OCI-LY1 (cell line): Measurements from ENCODE around the gene CRB2.
A peak's percentile ranks its signal among the peaks of the same experiment; 100 is the strongest.
"Not testable (repeated sequence)": the region's sequence is repeated elsewhere in the genome, so short reads cannot be mapped to it uniquely, and the experiment has no call there.

Experiments
- H2AFZ ChIP-seq: fragments of 200-600 bp; sonication (generic), shearing (Covaris generic); 2 replicates; pipeline ENCODE4 v1.6.0; 2014; ENCODE audit warnings: antibody characterized with exemption, mild to moderate bottlenecking, low read length
- H3F3A ChIP-seq: fragments of 200-600 bp; sonication (generic), shearing (Covaris generic); 2 replicates; pipeline ENCODE4 v1.6.0; 2014; ENCODE audit warnings: mild to moderate bottlenecking, antibody characterized with exemption, low read length, moderate library complexity; ENCODE audit not compliant: insufficient read depth
- H3K27ac ChIP-seq: fragments of 200-600 bp; sonication (generic); 2 replicates; pipeline ENCODE4 v1.5.1; 2014; ENCODE audit warnings: low read length, mixed run types, mild to moderate bottlenecking, low read depth; ENCODE audit not compliant: poor library complexity, severe bottlenecking
- H3K27me3 ChIP-seq: fragments of 200-600 bp; sonication (generic); 2 replicates; pipeline ENCODE4 v1.6.0; 2014; ENCODE audit warnings: antibody characterized with exemption, mild to moderate bottlenecking, low read length, moderate library complexity; ENCODE audit not compliant: insufficient read depth
- H3K36me3 ChIP-seq: fragments of 200-600 bp; sonication (generic); 2 replicates; pipeline ENCODE4 v1.6.1; 2014; ENCODE audit warnings: mild to moderate bottlenecking, antibody characterized with exemption, low read length, moderate library complexity, mixed read lengths; ENCODE audit not compliant: insufficient read depth
- H3K4me1 ChIP-seq: fragments of 200-600 bp; sonication (generic); 2 replicates; pipeline ENCODE4 v1.5.1; 2014; ENCODE audit warnings: mild to moderate bottlenecking, low read length, moderate library complexity; ENCODE audit not compliant: insufficient read depth, severe bottlenecking
- H3K4me2 ChIP-seq: fragments of 200-600 bp; sonication (generic), shearing (Covaris generic); 2 replicates; pipeline ENCODE4 v1.6.1; 2014; ENCODE audit warnings: low read length
- H3K4me3 ChIP-seq: fragments of 200-600 bp; sonication (generic); 2 replicates; pipeline ENCODE4 v1.5.1; 2014; ENCODE audit warnings: low read length, low read depth, mild to moderate bottlenecking, mixed read lengths; ENCODE audit not compliant: poor library complexity, severe bottlenecking
- H3K79me2 ChIP-seq: fragments of 200-600 bp; shearing (Covaris generic); 2 replicates; pipeline ENCODE4 v1.6.1; 2016; ENCODE audit warnings: mixed run types, low read length, mixed read lengths; ENCODE audit not compliant: insufficient read depth
- H3K9ac ChIP-seq: fragments of 200-600 bp; sonication (generic), shearing (Covaris generic); 2 replicates; pipeline ENCODE4 v1.6.1; 2014; ENCODE audit warnings: mild to moderate bottlenecking, low read length, mixed read lengths
- H3K9me2 ChIP-seq: fragments of 200-600 bp; sonication (generic), shearing (Covaris generic); 2 replicates; pipeline ENCODE4 v1.6.1; 2014; ENCODE audit warnings: low read depth, mild to moderate bottlenecking, low read length, mixed read lengths
- H3K9me3 ChIP-seq: fragments of 200-600 bp; shearing (Covaris generic); 2 replicates; pipeline ENCODE4 v1.6.1; 2014; ENCODE audit warnings: low read length, mixed read lengths
- H4K20me1 ChIP-seq: fragments of 200-600 bp; sonication (generic), shearing (Covaris generic); 2 replicates; pipeline ENCODE4 v1.6.0; 2016; ENCODE audit warnings: mild to moderate bottlenecking, low read length; ENCODE audit not compliant: insufficient read depth
- EZH2 ChIP-seq: fragments of 200-600 bp; sonication (generic), shearing (Covaris generic); IDR thresholded peaks from 2 replicates; pipeline ENCODE4 v1.8.0; 2017; ENCODE audit warnings: borderline replicate concordance, mixed run types, mild to moderate bottlenecking, antibody characterized with exemption, low read length, moderate library complexity, mixed read lengths
- TF ChIP-seq, protein P1 (sequence below): fragments of 200-600 bp; sonication (generic), shearing (Covaris generic); IDR thresholded peaks from 2 replicates; pipeline ENCODE4 v1.5.1; 2017; ENCODE audit warnings: mild to moderate bottlenecking, antibody characterized with exemption, low read length, moderate library complexity, mixed read lengths

CRB2 gene

DNA sequence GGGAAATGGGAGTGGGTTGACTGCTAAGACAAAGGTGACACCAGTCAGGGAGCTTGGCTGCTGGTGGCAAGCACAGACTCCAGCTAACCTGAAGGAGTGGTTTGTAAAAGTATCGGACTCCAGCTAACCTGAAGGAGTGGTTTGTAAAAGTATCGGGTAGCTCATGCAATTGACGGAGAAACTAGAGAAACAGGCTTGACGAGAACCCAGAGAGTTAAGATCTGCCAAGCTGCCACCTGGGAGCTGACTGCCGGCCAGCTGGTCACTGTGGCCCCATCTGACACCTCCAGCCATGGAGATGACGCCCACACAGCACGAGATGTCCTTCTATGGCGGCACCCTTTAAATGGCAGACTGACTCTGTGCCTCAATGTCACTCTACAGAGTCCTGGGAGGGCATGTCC is 28.3 kb upstream of the CRB2 start:
- Histone ChIP-seq H3K27me3 (no peaks in the 10 kb centered on the region), H3K4me2 (no peak overlapping the region), H3K9ac (no peak overlapping the region), H3K4me1 (peaks cover 62% of the 10 kb centered on the region), H2AFZ (no peak overlapping the region), H3F3A (no peaks in the 10 kb centered on the region), H3K9me3 (no peaks in the 10 kb centered on the region), H3K27ac (peak overlapping the region; percentile 88), H3K4me3 (no peak overlapping the region), H3K79me2 (no peaks in the 10 kb centered on the region), H3K36me3 (no peaks in the 10 kb centered on the region), H3K9me2 (no peaks in the 10 kb centered on the region), H4K20me1 (no peaks in the 10 kb centered on the region)
- TF ChIP-seq, protein P1, sequence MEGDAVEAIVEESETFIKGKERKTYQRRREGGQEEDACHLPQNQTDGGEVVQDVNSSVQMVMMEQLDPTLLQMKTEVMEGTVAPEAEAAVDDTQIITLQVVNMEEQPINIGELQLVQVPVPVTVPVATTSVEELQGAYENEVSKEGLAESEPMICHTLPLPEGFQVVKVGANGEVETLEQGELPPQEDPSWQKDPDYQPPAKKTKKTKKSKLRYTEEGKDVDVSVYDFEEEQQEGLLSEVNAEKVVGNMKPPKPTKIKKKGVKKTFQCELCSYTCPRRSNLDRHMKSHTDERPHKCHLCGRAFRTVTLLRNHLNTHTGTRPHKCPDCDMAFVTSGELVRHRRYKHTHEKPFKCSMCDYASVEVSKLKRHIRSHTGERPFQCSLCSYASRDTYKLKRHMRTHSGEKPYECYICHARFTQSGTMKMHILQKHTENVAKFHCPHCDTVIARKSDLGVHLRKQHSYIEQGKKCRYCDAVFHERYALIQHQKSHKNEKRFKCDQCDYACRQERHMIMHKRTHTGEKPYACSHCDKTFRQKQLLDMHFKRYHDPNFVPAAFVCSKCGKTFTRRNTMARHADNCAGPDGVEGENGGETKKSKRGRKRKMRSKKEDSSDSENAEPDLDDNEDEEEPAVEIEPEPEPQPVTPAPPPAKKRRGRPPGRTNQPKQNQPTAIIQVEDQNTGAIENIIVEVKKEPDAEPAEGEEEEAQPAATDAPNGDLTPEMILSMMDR, result no peak
- TF ChIP-seq EZH2, result no peak

DNA sequence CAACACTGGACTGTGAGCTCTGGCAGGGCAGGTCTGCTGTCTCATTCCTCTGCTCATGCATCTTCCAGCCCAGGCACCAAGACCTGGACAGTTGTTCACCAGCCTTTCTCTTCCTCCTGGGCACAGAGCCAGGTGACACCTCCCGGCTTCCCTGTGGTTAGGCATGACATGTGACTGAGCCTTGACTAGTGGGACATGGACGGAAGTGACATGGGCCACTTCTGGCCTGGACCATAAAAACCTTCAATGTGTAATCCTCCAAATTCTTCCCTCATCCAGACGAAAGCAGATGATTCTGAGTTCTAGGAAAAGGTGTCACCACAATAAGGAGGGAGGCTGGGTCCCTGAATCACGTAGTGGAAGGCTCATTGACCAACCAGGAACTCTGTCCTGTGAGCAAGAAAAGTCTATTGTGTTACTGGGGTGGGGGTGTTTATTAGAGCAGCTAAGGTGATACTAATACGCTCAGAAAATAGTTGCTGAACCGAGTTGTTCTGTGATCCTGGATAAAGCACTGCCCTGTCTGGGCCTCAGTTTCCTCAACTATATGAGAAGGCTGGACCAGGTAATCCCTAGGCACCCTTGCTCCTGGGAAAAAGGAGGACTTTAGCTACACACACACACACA is 26.6 kb upstream of the CRB2 start:
- no peak overlapping the region for H3K4me3 ChIP-seq
- H4K20me1 ChIP-seq, result no peaks in the 10 kb centered on the region
- H3K36me3 ChIP-seq, result no peaks in the 10 kb centered on the region
- no peaks in the 10 kb centered on the region for H3K27me3 ChIP-seq
- H3F3A ChIP-seq, result no peaks in the 10 kb centered on the region
- H3K4me2 ChIP-seq, result no peak overlapping the region
- peak overlapping the region; percentile 25 for H3K27ac ChIP-seq
- H3K9me3 ChIP-seq, result no peaks in the 10 kb centered on the region
- no peak overlapping the region for H2AFZ ChIP-seq
- peaks cover 54% of the 10 kb centered on the region for H3K4me1 ChIP-seq
- no peak for TF ChIP-seq EZH2
- TF ChIP-seq, protein P1, result no peak
- H3K9ac ChIP-seq, result no peak overlapping the region
- no peaks in the 10 kb centered on the region for H3K9me2 ChIP-seq
- no peaks in the 10 kb centered on the region for H3K79me2 ChIP-seq

DNA sequence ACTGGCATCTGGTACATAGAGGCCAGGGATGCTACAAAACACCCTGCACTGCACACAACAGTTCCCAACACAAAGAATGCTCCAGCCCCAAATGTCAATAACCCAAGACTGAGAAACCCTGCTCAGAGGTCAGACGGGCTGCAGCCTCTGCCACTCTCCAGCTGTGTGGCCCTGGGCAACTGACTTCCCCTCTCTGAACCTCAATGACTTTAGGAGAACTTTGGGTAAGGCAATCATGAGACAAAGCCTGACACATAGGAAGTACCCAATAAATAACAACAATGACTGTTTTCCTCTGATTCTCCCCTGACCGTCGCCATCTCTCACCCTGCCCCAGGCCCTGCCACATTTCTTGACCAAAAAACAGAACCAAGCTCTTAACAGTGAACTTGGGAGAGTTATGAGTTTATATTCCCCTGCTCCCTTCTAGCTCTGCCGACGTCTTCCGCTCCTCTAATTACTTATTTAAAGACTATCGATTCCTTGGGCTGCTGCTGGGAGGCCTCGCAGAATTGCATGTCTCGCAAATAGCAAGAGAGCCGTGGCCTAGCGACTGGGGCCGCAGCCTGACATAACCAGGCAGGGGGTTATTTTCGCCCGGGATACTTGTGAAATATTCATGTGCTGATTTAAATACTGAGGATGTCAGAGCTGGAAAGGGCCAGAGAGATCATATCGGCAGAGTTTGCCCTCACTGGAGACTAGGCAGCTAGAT is 24.5 kb upstream of the CRB2 start:
- Histone ChIP-seq H3K27ac (peak overlapping the region; percentile 44), H3K4me2 (no peak overlapping the region), H3K36me3 (no peaks in the 10 kb centered on the region), H3K4me1 (peaks cover 54% of the 10 kb centered on the region), H3K27me3 (no peaks in the 10 kb centered on the region), H3F3A (no peaks in the 10 kb centered on the region), H3K4me3 (no peak overlapping the region), H3K9me3 (no peaks in the 10 kb centered on the region), H2AFZ (no peak overlapping the region), H4K20me1 (no peaks in the 10 kb centered on the region), H3K79me2 (no peaks in the 10 kb centered on the region), H3K9me2 (no peaks in the 10 kb centered on the region), H3K9ac (no peak overlapping the region)
- TF ChIP-seq EZH2, result no peak
- TF ChIP-seq, protein P1, result no peak

DNA sequence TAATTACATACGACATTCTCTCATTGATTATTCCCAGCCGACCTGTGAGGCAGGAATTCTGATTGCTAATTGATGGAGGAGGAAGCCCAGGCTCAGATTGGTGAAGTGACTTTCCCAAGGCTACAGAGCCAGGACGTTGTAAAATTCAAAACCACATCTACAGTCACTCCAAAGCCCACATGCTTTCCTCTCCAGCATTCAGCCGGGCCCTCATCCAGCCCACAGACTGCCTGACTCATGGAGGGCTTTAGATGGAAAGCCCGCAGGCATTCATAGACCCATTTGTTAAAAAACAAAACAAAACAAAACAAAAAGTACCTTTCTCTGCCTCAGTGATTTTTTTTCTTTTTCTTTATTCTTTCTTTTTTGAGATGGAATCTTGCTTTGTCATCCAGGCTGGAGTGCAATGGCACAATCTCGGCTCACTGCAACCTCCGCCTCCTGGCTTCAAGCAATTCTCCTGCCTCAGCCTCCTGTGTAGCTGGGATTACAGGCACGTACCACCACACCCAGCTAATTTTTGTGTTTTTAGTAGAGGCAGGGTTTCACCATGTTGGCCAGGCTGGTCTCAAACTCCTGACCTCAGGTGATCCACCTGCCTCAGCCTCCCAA is 22.8 kb upstream of the CRB2 start:
- H3K4me2 ChIP-seq, result not testable (repeated sequence)
- H3K27ac ChIP-seq, result peak overlapping the region; percentile 44

More for the DNA sequence above, 22.8 kb upstream of the CRB2 start:
- H3K79me2 ChIP-seq, H3K9ac ChIP-seq, H4K20me1 ChIP-seq, H3K36me3 ChIP-seq, H3K4me3 ChIP-seq, H3K9me3 ChIP-seq, H3F3A ChIP-seq, H2AFZ ChIP-seq, H3K9me2 ChIP-seq, H3K27me3 ChIP-seq: not testable (repeated sequence)
- H3K4me1 ChIP-seq, result peaks cover 63% of the 10 kb centered on the region
